Natural killer cell (primary cell): ENCODE results near the gene APOA5. TPM values are rescaled to one million over a fixed set of nuclear protein-coding genes. Genes with fewer than 3 reads are reported as not detected.
A peak's percentile ranks its signal among the peaks of the same experiment; 100 is the strongest.

Source experiments
- ATAC-seq, 3 donors: fragments of 150-1000 bp in 2 of 3; fragments of 200-7000 bp in 1 of 3; cut with Tn5 transposase; 1 replicate in 1 of 3; 2 replicates in 2 of 3; pipeline ENCODE4 v1.10.0; 2021; ENCODE audit warnings: mild to moderate bottlenecking in 2 of 3, moderate library complexity in 2 of 3
- DNase-seq, 2 donors: peaks; one replicate each; pipeline versions ENCODE4 v3.0.0 to v3.0.0-alpha.2; 2013 to 2021; ENCODE audit warnings: mixed read lengths in 1 of 2
- H3K27ac ChIP-seq: one replicate; pipeline ENCODE4 v1.5.1; 2013; ENCODE audit warnings: mild to moderate bottlenecking, low read length
- H3K27me3 ChIP-seq: one replicate; pipeline ENCODE4 v1.6.1; 2013; ENCODE audit warnings: low read length; ENCODE audit not compliant: control insufficient read depth, insufficient read depth
- H3K36me3 ChIP-seq: one replicate; pipeline ENCODE4 v1.6.1; 2013; ENCODE audit warnings: low read length; ENCODE audit not compliant: control insufficient read depth, insufficient read depth
- H3K4me1 ChIP-seq: one replicate; pipeline ENCODE4 v1.6.1; 2013; ENCODE audit warnings: low read length; ENCODE audit not compliant: control insufficient read depth, insufficient read depth
- H3K4me3 ChIP-seq: one replicate; pipeline ENCODE4 v1.5.1; 2013; ENCODE audit warnings: low read length
- H3K9me3 ChIP-seq: one replicate; pipeline ENCODE4 v1.6.1; 2013; ENCODE audit warnings: low read length; ENCODE audit not compliant: control insufficient read depth, insufficient read depth
- H3K27ac Mint-ChIP-seq, 2 donors: one replicate each; pipeline ENCODE4 v1.8.0; 2022; ENCODE audit warnings: mild to moderate bottlenecking in 2 of 2, mixed read lengths in 2 of 2, moderate library complexity in 1 of 2
- H3K27me3 Mint-ChIP-seq, 2 donors: one replicate each; pipeline ENCODE4 v1.8.0; 2022; ENCODE audit warnings: low read depth in 2 of 2, mixed read lengths in 2 of 2
- H3K36me3 Mint-ChIP-seq: one replicate; pipeline ENCODE4 v1.8.0; 2022; ENCODE audit warnings: mixed read lengths
- H3K4me1 Mint-ChIP-seq, 2 donors: one replicate each; pipeline ENCODE4 v1.8.0; 2022; ENCODE audit warnings: mixed read lengths in 2 of 2
- H3K4me3 Mint-ChIP-seq: one replicate; pipeline ENCODE4 v1.8.0; 2022; ENCODE audit warnings: mild to moderate bottlenecking, moderate library complexity, mixed read lengths
- H3K9me3 Mint-ChIP-seq, 2 donors: one replicate each; pipeline ENCODE4 v1.8.0; 2022; ENCODE audit warnings: mixed read lengths in 2 of 2
- WGBS: methylation state at CpG from one replicate; pipeline ENCODE4 v1.1.7; 2013; ENCODE audit warnings: missing lambda C conversion rate; ENCODE audit not compliant: insufficient coverage; 5-methylcytosine and 5-hydroxymethylcytosine counted together
- intact Hi-C: fragments of 100-400 bp; cut with micrococcal nuclease; formaldehyde crosslinking; loops from one replicate; pipeline ENCODE4 v1.14.2; 2022
- total RNA-seq, 4 donors: library from RNA; stranded (reverse); fragments of 120-200 nt in 1 of 4; gene quantifications; one replicate each; pipeline versions ENCODE4 v1.2.3 to v1.2.4, GENCODE V29; 2013 to 2022
- TF ChIP-seq, protein P1 (sequence below): fragments of 200-600 bp; IDR thresholded peaks from one replicate; pipeline ENCODE4 v1.8.0; 2022; ENCODE audit warnings: antibody characterized with exemption

APOA5 gene
- total RNA-seq, 3 donors from 2014 or later (not counting 1 experiment from before 2014, with no cell fraction given), result not detected

DNA sequence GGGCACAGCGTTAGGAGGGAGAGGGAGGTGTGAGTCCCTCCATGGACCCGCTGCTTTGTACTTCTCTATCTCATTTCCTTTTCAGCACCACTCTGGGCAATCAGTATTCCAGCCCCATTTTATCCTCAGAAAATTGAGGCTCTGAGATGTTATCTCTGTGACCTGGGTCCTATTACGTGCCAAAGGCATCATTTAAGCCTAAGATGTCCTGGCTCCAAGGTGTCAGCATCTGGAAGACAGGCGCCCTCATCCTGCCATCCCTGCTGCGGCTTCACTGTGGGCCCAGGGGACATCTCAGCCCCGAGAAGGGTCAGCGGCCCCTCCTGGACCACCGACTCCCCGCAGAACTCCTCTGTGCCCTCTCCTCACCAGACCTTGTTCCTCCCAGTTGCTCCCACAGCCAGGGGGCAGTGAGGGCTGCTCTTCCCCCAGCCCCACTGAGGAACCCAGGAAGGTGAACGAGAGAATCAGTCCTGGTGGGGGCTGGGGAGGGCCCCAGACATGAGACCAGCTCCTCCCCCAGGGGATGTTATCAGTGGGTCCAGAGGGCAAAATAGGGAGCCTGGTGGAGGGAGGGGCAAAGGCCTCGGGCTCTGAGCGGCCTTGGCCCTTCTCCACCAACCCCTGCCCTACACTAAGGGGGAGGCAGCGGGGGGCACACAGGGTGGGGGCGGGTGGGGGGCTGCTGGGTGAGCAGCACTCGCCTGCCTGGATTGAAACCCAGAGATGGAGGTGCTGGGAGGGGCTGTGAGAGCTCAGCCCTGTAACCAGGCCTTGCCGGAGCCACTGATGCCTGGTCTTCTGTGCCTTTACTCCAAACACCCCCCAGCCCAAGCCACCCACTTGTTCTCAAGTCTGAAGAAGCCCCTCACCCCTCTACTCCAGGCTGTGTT is 37.2 kb upstream of the APOA5 start:
- H3K4me1 ChIP-seq, result no peaks in the 10 kb centered on the region
- WGBS, result 75% methylated on average over 11 of the region's 16 CpGs
- ATAC-seq, result no peak
- H3K36me3 ChIP-seq, result no peaks in the 10 kb centered on the region
- no peak for DNase-seq
- Mint-ChIP-seq H3K27me3 (peaks cover 0 to 3% of the 10 kb centered on the region in 2 donors), H3K36me3 (no peaks in the 10 kb centered on the region), H3K9me3 (no peaks in the 10 kb centered on the region), H3K27ac (no peak overlapping the region), H3K4me1 (no peaks in the 10 kb centered on the region), H3K4me3 (no peak overlapping the region)
- no peaks in the 10 kb centered on the region for H3K27me3 ChIP-seq
- H3K27ac ChIP-seq, result no peak overlapping the region
- TF ChIP-seq, protein P1, sequence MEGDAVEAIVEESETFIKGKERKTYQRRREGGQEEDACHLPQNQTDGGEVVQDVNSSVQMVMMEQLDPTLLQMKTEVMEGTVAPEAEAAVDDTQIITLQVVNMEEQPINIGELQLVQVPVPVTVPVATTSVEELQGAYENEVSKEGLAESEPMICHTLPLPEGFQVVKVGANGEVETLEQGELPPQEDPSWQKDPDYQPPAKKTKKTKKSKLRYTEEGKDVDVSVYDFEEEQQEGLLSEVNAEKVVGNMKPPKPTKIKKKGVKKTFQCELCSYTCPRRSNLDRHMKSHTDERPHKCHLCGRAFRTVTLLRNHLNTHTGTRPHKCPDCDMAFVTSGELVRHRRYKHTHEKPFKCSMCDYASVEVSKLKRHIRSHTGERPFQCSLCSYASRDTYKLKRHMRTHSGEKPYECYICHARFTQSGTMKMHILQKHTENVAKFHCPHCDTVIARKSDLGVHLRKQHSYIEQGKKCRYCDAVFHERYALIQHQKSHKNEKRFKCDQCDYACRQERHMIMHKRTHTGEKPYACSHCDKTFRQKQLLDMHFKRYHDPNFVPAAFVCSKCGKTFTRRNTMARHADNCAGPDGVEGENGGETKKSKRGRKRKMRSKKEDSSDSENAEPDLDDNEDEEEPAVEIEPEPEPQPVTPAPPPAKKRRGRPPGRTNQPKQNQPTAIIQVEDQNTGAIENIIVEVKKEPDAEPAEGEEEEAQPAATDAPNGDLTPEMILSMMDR, result no peak
- intact Hi-C loops, result no loop called here
- H3K9me3 ChIP-seq, result no peaks in the 10 kb centered on the region
- H3K4me3 ChIP-seq, result no peak overlapping the region

DNA sequence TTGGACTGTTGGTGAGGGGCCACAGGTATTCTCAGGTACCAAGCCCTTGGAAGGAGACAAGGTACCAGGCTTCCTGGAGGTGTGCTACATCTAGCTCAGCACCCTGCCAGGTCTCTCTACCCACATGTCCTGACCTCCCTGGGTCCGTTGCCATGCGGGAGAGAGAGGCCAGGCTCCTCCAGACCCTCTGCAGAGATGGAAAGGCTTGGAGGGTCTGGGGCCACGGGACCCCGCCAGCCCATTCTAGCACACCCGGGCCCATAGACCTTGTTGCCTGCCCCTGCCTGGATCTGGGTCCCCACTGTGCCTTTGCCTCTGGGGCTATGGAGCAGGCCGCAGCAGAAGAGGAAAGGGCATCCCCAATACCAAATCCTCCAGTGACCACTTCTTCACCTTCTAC is 35.8 kb upstream of the APOA5 start:
- Mint-ChIP-seq H3K36me3 (no peaks in the 10 kb centered on the region), H3K4me1 (no peaks in the 10 kb centered on the region), H3K4me3 (no peak overlapping the region), H3K27me3 (peaks cover 0 to 3% of the 10 kb centered on the region in 2 donors), H3K27ac (no peak overlapping the region), H3K9me3 (no peaks in the 10 kb centered on the region)
- H3K9me3 ChIP-seq, result no peaks in the 10 kb centered on the region
- H3K27me3 ChIP-seq, result no peaks in the 10 kb centered on the region
- 88% methylated on average over 6 of the region's 6 CpGs for WGBS
- H3K4me1 ChIP-seq, result no peaks in the 10 kb centered on the region
- no peak for ATAC-seq
- H3K4me3 ChIP-seq, result no peak overlapping the region
- H3K27ac ChIP-seq, result no peak overlapping the region
- no peaks in the 10 kb centered on the region for H3K36me3 ChIP-seq
- TF ChIP-seq, protein P1, result no peak
- DNase-seq, result no peak
- intact Hi-C loops, result no loop called here

DNA sequence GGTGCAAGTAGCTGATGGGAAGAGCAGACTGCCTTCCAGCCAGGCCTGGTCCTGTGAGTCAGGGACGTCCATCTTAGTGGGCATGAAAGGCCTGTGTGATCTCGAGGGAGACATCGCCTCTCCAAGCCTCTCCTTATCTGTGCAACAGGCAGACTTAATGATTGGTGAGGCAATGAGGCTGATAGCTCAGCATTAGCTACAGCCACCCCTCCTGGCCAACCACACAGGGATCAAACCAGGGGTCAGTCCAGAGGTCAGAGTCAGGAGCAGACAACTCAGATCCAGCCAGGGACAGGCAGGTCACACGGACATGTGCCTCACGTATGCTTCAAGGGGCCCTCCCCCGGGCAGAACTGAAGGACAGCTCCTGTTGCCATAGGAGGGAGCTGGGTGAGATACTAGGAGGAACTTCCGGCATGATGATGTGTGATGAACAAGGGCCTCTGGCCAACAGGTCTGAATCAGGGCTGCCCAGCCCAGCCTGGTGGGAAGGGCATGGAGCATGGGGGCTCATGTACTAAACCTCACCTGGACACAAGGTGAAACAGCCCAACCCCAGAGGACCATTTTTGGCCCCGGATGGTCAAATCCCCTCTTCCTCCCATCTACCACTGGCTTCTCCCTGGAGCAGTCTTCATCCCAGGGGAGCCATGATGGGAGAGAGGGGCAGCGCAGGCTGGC is 35.2 kb upstream of the APOA5 start:
- peaks cover 0 to 3% of the 10 kb centered on the region in 2 donors for H3K27me3 Mint-ChIP-seq

More for the DNA sequence above, 35.2 kb upstream of the APOA5 start:
- H3K27ac ChIP-seq, result no peak overlapping the region
- Mint-ChIP-seq H3K36me3 (no peaks in the 10 kb centered on the region), H3K27ac (no peak overlapping the region), H3K4me1 (no peaks in the 10 kb centered on the region), H3K9me3 (no peaks in the 10 kb centered on the region), H3K4me3 (no peak overlapping the region)
- no peaks in the 10 kb centered on the region for H3K4me1 ChIP-seq
- H3K4me3 ChIP-seq, result no peak overlapping the region
- H3K27me3 ChIP-seq, result no peaks in the 10 kb centered on the region
- peak in 1 of 3 donors; percentile 22 for ATAC-seq
- no peaks in the 10 kb centered on the region for H3K9me3 ChIP-seq
- WGBS, result 86% methylated on average over 9 of the region's 9 CpGs
- intact Hi-C loops, result no loop called here
- no peak for DNase-seq
- TF ChIP-seq, protein P1, result no peak
- H3K36me3 ChIP-seq, result no peaks in the 10 kb centered on the region
